GM21367 (cell line): Measurements from ENCODE around the gene NTRK2.
"Not testable (repeated sequence)": the region's sequence is repeated elsewhere in the genome, so short reads cannot be mapped to it uniquely, and the experiment has no call there.

Experiments used
- ATAC-seq: cut with Tn5 transposase; IDR thresholded peaks from one replicate; pipeline ENCODE4 v1.9.1; 2021; ENCODE audit not compliant: unreplicated experiment

NTRK2 gene

DNA sequence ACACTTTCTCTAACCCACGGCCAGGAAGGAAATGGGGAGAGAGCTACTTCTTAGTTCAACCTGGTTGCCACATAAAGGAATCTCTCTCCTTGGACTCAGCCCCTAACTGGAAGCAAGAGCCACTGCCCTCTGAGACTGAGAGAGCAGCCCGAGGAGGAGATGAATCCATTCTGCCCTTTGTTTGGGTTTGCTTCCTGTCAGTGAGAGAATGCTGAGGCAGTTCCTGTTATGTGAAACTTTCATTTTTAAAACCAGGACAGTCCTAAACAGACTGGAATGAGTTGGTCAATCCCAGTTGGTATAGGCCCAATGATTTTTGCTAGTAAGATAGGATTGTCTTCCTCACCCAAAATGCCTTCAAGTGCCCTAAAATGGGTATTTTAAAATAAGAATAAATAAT is 205.1 kb downstream of the NTRK2 start:
- ATAC-seq: no peak

DNA sequence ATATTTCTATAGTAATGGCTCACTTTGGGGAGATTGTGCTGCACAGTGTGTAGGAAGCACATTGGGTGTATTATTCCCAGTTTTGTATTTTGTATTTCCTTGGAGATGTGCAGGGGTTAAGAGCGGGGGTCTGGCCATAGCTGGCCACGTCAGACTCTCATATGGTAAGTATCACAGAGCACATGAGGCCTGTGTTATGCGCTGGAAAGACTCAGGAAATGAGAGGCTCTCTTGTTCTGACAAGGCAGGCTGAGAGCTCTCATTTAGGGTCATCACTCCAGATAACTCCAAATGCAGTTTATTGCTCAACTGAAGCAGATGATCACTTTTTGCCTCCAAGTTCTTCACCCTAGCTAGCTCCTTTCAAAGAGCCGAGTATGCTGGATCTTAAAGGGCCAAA is 205.7 kb downstream of the NTRK2 start:
- no peak for ATAC-seq

DNA sequence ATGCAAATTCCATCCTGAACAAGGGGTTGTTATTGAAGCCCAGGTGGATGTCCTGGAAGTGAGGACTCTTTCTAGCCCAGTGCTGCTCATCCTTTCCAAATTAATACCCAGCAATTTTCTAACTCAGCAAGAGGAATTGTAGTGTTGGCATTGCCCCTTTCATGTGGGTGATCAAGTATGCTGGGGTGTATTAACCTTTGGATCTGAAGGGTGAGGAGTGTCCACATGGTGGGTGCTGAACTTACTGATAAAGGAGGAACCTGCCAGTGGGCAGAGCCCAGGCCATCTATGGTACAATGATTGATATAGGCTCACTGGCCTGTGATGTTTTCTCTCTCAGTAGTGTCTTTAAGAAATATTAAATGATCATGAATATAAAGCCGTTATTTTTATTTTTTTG is 210.1 kb downstream of the NTRK2 start:
- no peak for ATAC-seq

DNA sequence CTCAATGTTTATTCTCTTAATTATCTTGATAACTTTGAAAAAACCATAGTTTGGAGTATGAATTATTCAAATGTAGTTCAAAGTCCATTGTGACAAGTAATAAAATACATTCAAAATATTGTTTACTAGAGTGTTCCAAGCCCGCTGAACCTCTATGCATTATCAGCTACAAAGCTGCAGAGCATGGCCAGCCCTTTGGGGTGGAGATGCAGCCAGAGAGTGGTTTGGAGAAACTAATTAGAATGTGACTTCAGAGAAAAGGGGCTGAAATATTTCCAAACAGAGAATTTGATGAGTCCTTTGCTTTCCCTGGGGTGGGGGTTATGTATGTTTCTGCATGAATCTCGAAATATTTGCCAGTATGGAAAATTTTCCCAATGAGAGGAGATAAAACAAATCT is 211.3 kb downstream of the NTRK2 start:
- no peak for ATAC-seq

DNA sequence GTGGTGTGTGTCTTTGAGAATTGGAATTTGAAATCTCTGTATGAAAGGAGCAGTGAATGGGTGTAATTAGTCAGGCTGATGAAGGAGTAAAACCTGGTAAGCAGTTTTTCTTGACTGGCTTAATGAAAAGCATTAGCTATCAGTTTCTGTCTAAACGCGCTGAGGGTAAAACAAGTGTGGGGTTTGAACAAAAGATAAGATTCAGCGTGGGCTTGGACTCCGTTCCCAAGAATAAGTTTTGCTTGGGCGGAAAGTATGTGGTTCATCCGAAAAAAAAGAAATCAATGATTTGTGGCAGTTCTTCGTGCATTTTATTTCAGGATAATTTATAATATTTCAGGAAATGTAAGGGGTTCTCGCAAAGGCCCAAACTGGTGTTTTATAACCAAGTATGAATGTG is 217.3 kb downstream of the NTRK2 start:
- no peak for ATAC-seq

DNA sequence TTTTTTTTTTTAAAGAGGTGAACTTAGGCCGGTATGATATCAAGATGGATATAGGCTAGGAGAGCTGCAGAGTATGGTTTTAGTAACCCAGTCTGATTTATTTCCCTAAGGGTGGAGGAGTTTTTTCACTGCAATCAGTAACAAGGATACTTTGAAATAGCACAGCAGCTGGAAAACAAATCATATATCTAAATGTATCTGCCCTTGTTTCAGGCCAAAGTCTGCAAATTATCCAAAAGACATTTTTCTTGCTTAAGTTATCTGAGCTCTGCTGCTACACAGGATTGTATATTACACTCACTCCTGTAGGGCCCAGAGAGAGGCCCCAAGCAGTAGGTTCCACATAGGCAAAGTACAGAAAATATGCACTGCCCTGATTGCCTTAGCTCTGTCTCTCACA is 222.4 kb downstream of the NTRK2 start:
- no peak for ATAC-seq

DNA sequence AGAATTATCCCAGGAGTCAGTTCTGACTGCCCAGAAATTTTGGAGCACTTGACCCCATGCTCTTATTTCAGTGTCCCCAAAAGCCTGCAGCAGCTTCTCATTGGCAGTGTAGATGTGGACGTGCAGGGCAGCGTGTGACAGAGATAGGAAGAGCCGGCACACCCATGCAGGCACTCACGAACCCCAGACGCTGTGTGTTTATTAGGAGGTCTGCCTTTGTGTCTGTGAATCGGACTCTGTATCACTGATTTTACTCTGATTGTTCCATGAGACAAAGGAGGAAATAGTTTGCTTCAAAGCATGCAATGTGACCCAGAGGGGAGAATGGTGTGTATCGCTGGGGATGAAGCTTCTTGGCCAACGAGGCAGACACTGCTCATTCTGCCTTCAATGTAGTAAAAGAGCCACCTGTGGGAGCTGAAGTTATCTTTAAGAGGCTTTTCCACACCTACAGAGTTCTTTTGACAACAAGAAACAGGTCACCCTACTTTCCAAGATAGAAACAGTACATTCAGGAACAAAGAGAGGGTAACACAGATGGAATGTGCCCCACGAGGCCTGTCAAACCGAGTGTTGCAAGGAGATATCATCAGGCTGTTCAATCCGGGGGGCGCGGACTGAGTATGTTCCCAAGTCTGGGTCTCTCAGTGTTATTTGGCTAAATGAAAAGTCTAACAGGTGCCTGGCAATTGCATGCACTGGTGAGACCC is 224.0 kb downstream of the NTRK2 start:
- ATAC-seq: no peak

DNA sequence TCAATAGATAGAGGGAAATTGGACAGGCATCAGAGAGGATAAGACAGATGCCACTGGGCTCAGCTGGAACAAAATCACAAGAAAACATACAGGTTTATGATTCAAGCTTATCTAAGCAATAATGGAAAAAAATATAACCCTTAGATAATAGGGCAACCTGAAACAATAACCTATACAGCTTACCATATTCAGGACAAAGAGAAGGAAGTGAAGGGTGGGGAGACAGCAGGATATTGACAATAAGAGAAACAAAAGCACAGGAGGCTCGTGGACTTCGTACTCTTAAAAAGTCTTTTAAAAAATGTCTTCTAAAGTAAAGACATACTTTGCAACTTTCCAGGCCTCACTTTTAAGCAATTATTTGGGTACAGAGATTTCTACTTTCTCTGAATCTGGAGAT is 225.3 kb downstream of the NTRK2 start:
- no peak for ATAC-seq

DNA sequence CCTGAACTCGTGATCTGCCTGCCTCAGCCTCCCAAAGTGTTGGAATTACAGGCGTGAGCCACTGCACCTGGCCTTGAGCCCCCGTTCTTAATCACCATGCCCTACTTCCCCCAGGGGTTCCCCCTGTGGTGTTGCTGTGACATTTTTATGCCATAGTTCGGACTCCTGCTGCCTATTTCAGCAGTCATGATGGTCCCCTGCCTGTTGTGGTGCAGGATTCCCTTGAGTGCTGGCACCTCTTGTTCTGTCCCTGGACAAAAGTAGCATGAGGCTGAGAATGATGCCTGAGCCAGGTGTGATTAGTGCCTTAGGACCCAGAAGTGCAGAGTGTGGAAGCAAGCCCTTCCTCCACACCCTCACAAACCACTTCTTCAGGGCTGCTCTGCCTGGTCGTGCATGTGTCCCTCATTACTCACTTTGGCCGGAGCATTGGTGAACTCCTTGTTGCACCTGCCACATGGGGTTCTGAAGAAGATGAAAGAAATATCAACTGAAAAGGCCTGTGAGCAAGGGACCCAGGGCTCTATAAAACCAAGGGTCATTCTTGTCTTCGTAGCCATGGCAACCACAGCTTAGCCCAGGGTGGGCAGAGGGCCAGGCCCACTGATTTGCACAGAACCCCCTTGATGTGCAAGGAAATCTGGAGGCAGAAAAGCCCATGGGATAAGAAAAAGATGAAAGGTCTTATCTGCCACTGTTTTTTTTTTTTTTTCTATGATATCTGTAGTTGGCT is 228.0 kb downstream of the NTRK2 start:
- ATAC-seq: no peak

DNA sequence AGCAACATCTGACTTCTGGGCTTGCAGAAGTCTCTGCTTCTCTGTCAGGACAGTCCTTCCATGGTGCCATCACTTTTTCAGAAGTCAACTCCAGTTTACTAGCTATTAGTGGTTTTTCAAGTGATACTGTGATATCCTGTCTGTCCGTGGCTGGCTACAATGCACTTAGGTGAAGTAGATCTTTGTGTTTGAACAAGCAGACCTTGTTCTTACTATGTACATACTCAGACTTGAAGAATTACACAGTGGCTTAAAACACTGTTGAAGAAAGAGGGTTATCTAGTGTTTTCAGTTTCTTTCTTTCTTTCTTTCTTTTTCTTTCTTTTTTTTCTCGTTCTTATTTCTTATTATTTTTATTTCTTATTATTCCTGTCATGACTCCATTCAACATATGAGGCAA is 228.7 kb downstream of the NTRK2 start:
- no peak for ATAC-seq

DNA sequence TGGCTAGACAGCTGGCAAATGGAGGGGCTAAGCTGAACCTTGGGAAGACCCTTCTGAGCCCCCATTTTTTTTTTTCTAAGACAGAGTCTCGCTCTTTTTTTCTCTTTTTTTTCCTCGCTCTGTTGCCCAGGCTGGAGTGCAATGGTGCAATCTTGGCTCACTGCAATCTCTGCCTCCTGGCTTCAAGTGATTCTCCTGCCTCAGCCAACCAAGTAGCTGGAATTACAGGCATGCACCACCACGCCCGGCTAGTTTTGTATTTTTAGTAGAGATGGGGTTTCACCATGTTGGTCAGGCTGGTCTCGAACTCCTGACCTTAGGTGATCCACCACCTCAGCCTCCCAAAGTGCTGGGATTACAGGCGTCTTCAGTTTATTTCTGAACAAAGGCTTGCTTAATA is 229.1 kb downstream of the NTRK2 start:
- not testable (repeated sequence) for ATAC-seq

DNA sequence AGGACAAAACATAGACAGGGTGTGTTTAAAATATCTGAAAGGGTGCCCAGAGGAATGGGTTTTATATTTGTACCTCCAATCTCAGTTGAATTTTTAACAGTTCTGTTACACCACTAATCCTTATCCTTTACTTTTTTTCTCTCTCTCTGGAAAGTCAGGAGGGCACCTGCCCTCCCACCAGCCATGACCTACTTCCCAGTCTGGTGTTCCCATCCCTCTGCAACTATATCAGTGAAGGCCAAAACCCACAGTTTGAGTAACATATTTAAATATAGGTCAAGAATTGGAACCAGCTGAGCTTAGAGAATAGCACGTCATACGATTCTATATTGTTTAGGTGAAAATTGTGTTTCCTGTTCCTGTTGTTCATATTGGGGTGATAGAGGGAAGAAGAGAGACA is 229.8 kb downstream of the NTRK2 start:
- ATAC-seq: no peak

DNA sequence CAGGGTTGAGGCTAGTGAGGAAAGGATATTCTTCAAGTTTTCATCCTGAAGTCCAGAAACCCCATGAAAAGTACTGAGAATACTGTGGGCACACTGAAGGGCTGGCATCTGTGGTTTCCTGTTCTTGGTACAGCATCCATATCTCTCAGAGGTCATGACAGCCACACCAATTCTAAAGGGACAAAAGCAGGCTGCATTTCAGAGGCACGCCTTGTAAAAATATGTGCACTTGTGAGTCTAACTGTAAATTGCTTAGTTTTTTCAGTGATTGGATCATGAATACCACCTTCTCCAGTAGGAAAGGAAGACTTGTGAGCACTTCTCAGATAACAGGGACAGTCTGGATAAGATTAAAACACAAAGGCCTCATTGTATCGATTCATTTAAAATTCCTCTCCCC is 230.9 kb downstream of the NTRK2 start:
- no peak for ATAC-seq

DNA sequence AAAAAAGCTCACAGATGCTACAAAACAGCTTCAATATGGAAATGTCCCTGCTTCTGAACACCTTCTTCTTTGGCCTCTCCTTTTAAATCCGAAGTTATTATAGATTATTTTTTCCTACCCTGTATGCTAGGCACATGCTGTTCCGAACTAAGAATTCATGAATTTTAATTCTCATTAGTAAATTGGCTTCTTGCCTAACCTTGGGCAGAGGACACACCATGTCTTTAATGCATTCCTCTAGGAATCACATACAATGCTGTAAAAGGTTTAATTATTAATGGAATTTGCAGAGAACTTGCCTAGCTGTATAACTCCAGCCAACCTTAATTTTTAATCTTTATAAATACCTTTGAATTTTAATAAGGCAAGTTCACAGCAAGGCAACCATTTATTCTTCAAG is 234.4 kb downstream of the NTRK2 start:
- ATAC-seq: no peak

DNA sequence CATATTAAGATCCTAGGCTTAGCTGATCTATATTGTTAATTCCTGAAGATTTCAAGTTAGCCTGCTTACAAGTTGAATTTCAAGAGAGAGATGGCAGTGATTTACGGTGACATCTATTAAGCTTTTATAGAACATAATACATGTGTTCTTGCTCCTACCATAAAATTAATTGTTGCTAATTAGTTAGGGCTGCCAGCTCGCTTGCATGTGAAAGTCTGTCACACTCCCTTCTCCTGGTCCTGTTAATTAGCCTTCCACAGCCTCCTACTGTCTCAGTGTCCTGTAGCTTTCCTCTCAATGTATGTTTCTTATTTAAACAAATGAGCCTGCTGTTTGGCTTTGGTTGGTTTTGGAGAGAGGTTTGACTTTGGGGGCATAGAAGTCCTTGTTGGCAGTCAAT is 247.2 kb downstream of the NTRK2 start:
- no peak for ATAC-seq

DNA sequence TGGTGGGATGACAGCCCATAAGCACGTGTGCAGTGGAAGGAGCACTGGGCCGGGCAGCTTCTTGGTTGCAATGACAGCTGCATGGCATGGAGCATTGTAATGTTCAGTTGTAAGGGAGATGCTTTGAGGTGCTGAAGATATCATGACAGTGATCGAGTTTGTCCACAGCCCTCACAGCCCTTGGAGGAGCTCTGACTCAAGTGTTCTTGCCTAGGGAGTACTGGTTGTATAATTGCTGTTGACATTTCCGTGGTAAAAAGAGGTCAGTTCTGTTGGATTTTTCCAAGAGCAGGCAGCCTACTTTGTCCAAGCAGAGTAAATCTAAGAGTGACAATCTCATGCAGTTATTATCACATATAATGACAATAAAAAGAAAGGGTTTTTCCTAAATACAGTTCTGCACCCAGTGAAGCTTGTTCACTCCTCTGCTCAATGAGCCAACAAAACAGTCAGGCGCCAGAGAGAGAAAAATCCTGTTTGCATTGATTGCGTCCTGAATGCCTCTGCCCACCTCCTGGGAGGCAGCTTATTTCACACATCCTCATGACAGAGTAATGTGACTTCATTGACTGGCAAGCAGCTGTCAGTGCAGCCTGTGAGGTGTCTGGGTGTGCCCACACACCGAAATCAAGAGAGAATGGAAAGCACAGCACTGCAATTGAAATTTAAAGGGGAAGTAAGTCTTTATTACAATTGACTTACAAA is 248.0 kb downstream of the NTRK2 start:
- ATAC-seq: no peak

DNA sequence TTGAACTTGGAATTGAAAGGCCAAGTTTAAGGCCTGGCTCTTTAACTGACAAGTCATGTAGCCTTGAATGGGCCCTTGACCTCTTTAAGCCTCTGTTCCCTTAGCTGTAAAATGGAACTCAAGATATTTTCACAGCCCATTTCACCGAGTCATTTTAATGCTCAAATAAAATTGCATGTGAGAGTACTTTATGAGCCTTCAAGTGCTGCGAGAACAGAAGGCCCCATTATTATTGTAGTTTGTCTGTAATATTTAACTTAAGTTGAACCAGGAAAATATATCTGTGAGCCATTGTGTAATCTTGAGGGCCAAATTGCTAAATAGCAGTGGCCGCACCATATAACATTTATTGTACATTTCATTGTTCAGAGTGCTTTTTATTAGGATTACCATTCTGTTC is 249.9 kb downstream of the NTRK2 start:
- ATAC-seq: no peak

DNA sequence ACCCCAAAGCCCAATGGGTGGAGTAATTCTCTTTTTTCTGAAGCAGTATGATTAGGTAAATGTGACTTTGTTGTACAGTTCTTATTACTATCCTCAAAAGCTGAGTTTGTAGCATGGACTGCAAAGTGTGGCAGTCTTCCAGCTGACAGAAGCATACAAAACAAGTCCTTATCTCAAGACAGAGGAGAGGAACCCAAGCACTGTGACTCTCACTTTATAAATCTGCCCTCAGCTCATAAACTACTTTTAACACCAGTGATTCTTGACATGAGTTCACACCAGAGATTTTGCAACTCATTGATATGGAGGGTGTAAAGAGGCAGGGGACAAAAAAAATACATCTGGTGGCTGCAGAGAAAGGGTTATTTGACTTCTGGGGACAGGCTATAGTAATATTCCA is 251.6 kb downstream of the NTRK2 start:
- ATAC-seq: no peak

DNA sequence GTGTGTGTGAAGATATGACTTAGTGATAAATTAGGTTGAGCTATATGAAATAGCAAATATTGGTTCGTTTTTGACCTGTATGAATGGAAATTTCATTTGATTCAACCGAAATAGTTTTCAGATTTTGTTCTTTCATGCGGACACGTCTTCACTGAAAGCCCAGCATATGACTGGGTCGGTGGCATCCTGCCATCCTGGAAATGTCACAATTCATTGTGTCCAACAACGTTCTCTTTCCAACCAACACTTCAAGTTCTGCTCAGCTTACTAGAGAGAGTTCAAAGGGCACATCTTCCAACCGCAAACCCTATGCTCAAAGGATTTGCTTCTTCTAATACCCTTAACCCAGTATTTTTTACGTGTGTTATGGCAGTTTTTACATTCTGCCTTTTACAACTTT is 252.5 kb downstream of the NTRK2 start:
- ATAC-seq: no peak

DNA sequence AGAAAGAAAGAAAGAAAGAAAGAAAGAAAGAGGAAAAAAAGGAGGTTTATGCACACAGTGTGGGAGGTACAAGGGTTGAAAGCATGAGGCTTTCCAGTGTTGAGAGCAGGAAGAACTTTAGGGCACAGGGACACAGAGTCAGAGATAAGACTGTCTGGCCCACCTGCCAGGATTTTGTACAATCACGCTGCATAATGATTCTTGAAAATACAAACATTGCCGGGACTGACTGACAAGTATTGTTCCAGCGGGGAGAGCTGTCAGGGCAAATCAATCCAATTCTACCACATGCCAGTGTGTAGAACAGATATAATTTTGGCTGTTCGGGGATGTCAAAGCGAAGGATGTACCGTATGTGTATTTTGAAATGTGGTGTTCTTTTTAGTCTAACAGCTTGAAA is 254.7 kb downstream of the NTRK2 start:
- no peak for ATAC-seq

DNA sequence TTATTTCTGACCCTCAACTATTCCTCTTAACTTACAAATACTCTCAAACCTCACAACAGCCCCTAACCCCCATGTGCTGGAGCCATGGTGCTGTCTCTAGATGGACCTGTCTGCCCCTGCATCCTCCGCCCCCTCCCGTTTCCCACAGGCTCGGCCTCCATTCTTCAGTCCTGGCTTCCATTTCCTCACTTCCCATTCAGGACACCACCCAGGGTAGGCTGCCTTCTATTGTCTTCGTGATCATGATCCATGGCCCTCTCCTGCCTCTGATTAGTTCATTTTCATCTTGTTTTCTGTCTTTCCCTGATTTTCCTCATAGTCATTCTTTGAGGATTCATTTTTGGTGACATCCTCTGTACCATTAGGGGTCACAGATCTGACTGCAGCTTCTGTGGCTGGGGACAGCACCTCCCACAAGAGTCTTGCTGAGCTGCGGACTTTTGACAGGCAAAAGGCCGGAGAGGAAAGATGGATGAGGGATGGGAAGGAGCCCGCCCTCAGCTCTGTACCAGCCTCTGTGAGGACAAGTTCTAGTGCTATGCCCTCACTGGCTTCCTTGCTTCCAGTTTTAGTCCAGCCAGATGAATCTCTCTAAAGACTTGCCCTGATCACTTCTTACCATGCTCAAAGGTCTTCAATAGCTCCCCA is 255.8 kb downstream of the NTRK2 start:
- ATAC-seq: no peak

DNA sequence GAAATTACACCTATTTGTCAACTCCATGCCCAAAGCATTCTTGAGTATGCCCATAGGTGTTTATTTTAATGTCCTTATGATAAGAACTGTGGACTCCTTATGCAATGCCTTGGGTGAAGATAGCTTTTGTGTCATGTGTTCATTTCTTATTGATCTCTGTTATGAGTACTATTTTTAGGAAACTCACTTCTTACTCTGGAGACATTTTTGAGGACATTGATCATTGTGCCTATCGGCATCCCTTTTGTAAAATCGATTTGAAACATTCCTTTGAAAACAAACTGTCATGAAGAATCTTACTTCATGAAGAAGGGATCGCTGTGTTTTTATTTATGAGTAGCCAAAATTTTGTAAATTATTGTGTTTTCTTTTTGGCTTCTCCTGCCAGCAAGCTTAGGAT is 257.3 kb downstream of the NTRK2 start:
- no peak for ATAC-seq
